ENCODE measurements around the gene MAG. TPM values are rescaled to one million over a fixed set of nuclear protein-coding genes. Genes with fewer than 3 reads are reported as not detected.
"Not testable (repeated sequence)": the region's sequence is repeated elsewhere in the genome, so short reads cannot be mapped to it uniquely, and the experiment has no call there.

Gene MAG
- total and polyA plus RNA-seq, 2 donors, result 0.09 to 0.41 TPM

- not testable (repeated sequence) for H3K27ac ChIP-seq (ENCODE audit: low read depth in 1 of 2, low read length in 1 of 2); DNase-seq (ENCODE audit: low read depth in 6 of 9, low spot score in 9 of 9); H3K9me3 ChIP-seq (ENCODE audit: control insufficient read depth in 2 of 2, insufficient read depth in 1 of 2, low read length in 1 of 2); H3K27me3 ChIP-seq (ENCODE audit: control insufficient read depth in 2 of 2, insufficient read depth in 1 of 2, low read length in 1 of 2); H3K4me1 ChIP-seq (ENCODE audit: control insufficient read depth in 2 of 2, insufficient read depth in 2 of 2, low read length in 2 of 2); H3K36me3 ChIP-seq (ENCODE audit: control insufficient read depth in 2 of 2, insufficient read depth in 2 of 2, low read length in 1 of 2); H3K4me3 ChIP-seq (ENCODE audit: low read length in 2 of 2)
- 87% methylated on average over 11 of the region's 16 CpGs for WGBS
Measured at GRCh38 chr19:35358834-35359233, 66.9 kb downstream of the MAG start.

DNA sequence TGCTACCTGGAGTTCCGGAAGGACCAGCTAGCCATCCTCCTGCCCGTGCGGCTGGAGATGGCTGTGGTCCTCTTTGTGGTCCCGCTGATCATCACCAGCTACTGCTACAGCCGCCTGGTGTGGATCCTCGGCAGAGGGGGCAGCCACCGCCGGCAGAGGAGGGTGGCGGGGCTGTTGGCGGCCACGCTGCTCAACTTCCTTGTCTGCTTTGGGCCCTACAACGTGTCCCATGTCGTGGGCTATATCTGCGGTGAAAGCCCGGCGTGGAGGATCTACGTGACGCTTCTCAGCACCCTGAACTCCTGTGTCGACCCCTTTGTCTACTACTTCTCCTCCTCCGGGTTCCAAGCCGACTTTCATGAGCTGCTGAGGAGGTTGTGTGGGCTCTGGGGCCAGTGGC is 67.4 kb downstream of the MAG start:
- H3K4me1 ChIP-seq (ENCODE audit: control insufficient read depth in 2 of 2, insufficient read depth in 2 of 2, low read length in 2 of 2); H3K36me3 ChIP-seq (ENCODE audit: control insufficient read depth in 2 of 2, insufficient read depth in 2 of 2, low read length in 1 of 2); H3K27ac ChIP-seq (ENCODE audit: low read depth in 1 of 2, low read length in 1 of 2); H3K27me3 ChIP-seq (ENCODE audit: control insufficient read depth in 2 of 2, insufficient read depth in 1 of 2, low read length in 1 of 2); H3K9me3 ChIP-seq (ENCODE audit: control insufficient read depth in 2 of 2, insufficient read depth in 1 of 2, low read length in 1 of 2); DNase-seq (ENCODE audit: low read depth in 6 of 9, low spot score in 9 of 9); H3K4me3 ChIP-seq (ENCODE audit: low read length in 2 of 2): not testable (repeated sequence)
- 94% methylated on average over 21 of the region's 21 CpGs for WGBS

DNA sequence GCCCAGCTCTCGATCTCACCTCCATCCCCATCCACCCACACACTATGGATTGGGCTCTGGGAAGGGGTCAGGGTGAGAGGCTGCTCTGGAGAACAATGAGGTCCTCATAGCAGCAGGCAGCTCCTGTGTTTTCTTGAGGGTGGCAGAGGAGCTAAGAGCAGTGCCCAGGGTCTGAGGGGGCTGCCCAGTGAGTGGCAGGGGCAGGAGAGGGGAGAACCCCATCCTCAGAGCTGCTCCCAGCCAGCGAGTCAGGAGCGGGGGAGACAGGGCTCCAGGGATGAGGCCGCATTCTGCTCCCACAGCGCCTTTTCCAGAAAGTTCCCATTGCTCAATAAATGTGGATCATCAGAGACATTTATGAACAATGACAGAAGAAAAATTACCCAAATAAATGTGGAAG is 68.1 kb downstream of the MAG start:
- H3K27ac ChIP-seq (ENCODE audit: low read depth in 1 of 2, low read length in 1 of 2); DNase-seq (ENCODE audit: low read depth in 6 of 9, low spot score in 9 of 9); H3K4me3 ChIP-seq (ENCODE audit: low read length in 2 of 2); H3K4me1 ChIP-seq (ENCODE audit: control insufficient read depth in 2 of 2, insufficient read depth in 2 of 2, low read length in 2 of 2); H3K9me3 ChIP-seq (ENCODE audit: control insufficient read depth in 2 of 2, insufficient read depth in 1 of 2, low read length in 1 of 2); H3K27me3 ChIP-seq (ENCODE audit: control insufficient read depth in 2 of 2, insufficient read depth in 1 of 2, low read length in 1 of 2); H3K36me3 ChIP-seq (ENCODE audit: control insufficient read depth in 2 of 2, insufficient read depth in 2 of 2, low read length in 1 of 2): not testable (repeated sequence)
- 92% methylated on average over 4 of the region's 5 CpGs for WGBS

DNA sequence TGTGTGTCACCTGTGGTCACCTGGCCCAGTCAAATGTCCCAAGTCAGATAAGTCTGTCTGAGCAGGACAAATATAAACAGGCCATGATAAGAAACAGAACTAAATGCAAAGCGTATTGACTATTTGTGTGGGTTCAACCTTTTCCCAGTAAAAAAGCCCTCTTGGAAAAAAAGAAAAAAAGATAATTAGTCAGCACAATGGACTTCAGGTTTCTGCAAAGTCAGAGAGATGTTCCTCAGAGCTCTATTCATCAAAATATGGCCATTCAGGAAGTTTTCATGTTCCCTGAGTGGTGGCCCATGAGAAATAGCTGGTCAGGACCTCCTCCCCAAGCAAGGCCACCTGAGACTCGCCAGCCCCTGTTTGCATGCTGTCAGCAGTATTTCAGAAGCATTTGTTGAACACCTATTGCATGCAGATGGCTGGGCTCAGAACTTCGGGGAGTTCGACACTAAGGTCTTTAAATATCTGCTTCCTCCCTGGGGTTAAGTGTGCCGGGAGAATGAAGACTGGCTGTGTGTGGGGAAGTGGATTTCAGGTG is 69.0 kb downstream of the MAG start:
- H3K27ac ChIP-seq (ENCODE audit: low read depth in 1 of 2, low read length in 1 of 2), result no peak overlapping the region
- peaks cover 0 to 4% of the 10 kb centered on the region in 2 donors for H3K27me3 ChIP-seq (ENCODE audit: control insufficient read depth in 2 of 2, insufficient read depth in 1 of 2, low read length in 1 of 2)
- H3K4me1 ChIP-seq (ENCODE audit: control insufficient read depth in 2 of 2, insufficient read depth in 2 of 2, low read length in 2 of 2), result no peaks in the 10 kb centered on the region
- no peaks in the 10 kb centered on the region for H3K9me3 ChIP-seq (ENCODE audit: control insufficient read depth in 2 of 2, insufficient read depth in 1 of 2, low read length in 1 of 2)
- no peak for DNase-seq (ENCODE audit: low read depth in 6 of 9, low spot score in 9 of 9)
- no peak overlapping the region for H3K4me3 ChIP-seq (ENCODE audit: low read length in 2 of 2)
- no peaks in the 10 kb centered on the region for H3K36me3 ChIP-seq (ENCODE audit: control insufficient read depth in 2 of 2, insufficient read depth in 2 of 2, low read length in 1 of 2)
- 55% methylated on average over 5 of the region's 5 CpGs for WGBS

GRCh38 chr19:35362261-35363000 is 70.5 kb downstream of the MAG start:
- no peak overlapping the region for H3K4me3 ChIP-seq (ENCODE audit: low read length in 2 of 2)
- WGBS, result 90% methylated on average over 14 of the region's 14 CpGs
- DNase-seq (ENCODE audit: low read depth in 6 of 9, low spot score in 9 of 9), result no peak
- H3K27ac ChIP-seq (ENCODE audit: low read depth in 1 of 2, low read length in 1 of 2), result no peak overlapping the region
- H3K9me3 ChIP-seq (ENCODE audit: control insufficient read depth in 2 of 2, insufficient read depth in 1 of 2, low read length in 1 of 2), result no peaks in the 10 kb centered on the region
- no peaks in the 10 kb centered on the region for H3K4me1 ChIP-seq (ENCODE audit: control insufficient read depth in 2 of 2, insufficient read depth in 2 of 2, low read length in 2 of 2)
- H3K36me3 ChIP-seq (ENCODE audit: control insufficient read depth in 2 of 2, insufficient read depth in 2 of 2, low read length in 1 of 2), result no peaks in the 10 kb centered on the region
- peaks cover 0 to 4% of the 10 kb centered on the region in 2 donors for H3K27me3 ChIP-seq (ENCODE audit: control insufficient read depth in 2 of 2, insufficient read depth in 1 of 2, low read length in 1 of 2)

- Histone ChIP-seq H3K4me1 (ENCODE audit: control insufficient read depth in 2 of 2, insufficient read depth in 2 of 2, low read length in 2 of 2) (no peaks in the 10 kb centered on the region), H3K27ac (ENCODE audit: low read depth in 1 of 2, low read length in 1 of 2) (no peak overlapping the region), H3K27me3 (ENCODE audit: control insufficient read depth in 2 of 2, insufficient read depth in 1 of 2, low read length in 1 of 2) (peaks cover 0 to 4% of the 10 kb centered on the region in 2 donors), H3K4me3 (ENCODE audit: low read length in 2 of 2) (no peak overlapping the region), H3K36me3 (ENCODE audit: control insufficient read depth in 2 of 2, insufficient read depth in 2 of 2, low read length in 1 of 2) (no peaks in the 10 kb centered on the region), H3K9me3 (ENCODE audit: control insufficient read depth in 2 of 2, insufficient read depth in 1 of 2, low read length in 1 of 2) (no peaks in the 10 kb centered on the region)
- 95% methylated on average over 11 of the region's 11 CpGs for WGBS
- no peak for DNase-seq (ENCODE audit: low read depth in 6 of 9, low spot score in 9 of 9)
Measured at GRCh38 chr19:35363001-35363590, 71.1 kb downstream of the MAG start.

Other genes starting within 250 kb of the MAG start
- gene FXYD3, start 176.3 kb upstream of the MAG start, total RNA-seq, result 22.8 TPM
- 175 TPM for gene FXYD3, start 176.3 kb upstream of the MAG start, polyA plus RNA-seq
- 0.52 TPM for gene LGI4, start 157.1 kb upstream of the MAG start, total RNA-seq
- gene LGI4, start 157.1 kb upstream of the MAG start, polyA plus RNA-seq, result 9.8 TPM
- gene FXYD1, start 153.3 kb upstream of the MAG start, total RNA-seq, result 3.2 TPM
- gene FXYD1, start 153.3 kb upstream of the MAG start, polyA plus RNA-seq, result 17.1 TPM
- not detected for gene FXYD7, start 148.9 kb upstream of the MAG start, total RNA-seq
- gene FXYD7, start 148.9 kb upstream of the MAG start, polyA plus RNA-seq, result 1.9 TPM
- gene FXYD5, start 137.4 kb upstream of the MAG start, total RNA-seq, result 42.6 TPM
- 136 TPM for gene FXYD5, start 137.4 kb upstream of the MAG start, polyA plus RNA-seq
- gene FAM187B, start 63.4 kb upstream of the MAG start, total RNA-seq, result not detected
- gene FAM187B, start 63.4 kb upstream of the MAG start, polyA plus RNA-seq, result 0.09 TPM
- gene LSR, start 43.2 kb upstream of the MAG start, total RNA-seq, result 5.7 TPM
- gene LSR, start 43.2 kb upstream of the MAG start, polyA plus RNA-seq, result 20.1 TPM
- 58.8 TPM for gene USF2, start 23.2 kb upstream of the MAG start, total RNA-seq
- 151 TPM for gene USF2, start 23.2 kb upstream of the MAG start, polyA plus RNA-seq
- gene HAMP, start 9.6 kb upstream of the MAG start, total RNA-seq, result 0.24 TPM
- gene HAMP, start 9.6 kb upstream of the MAG start, polyA plus RNA-seq, result 6.8 TPM
- gene CD22, start 37.0 kb downstream of the MAG start, total RNA-seq, result 1.7 TPM
- gene CD22, start 37.0 kb downstream of the MAG start, polyA plus RNA-seq, result 12.3 TPM
- gene FFAR1, start 55.7 kb downstream of the MAG start, total RNA-seq, result 0.05 TPM
- gene FFAR1, start 55.7 kb downstream of the MAG start, polyA plus RNA-seq, result 0.05 TPM
- 0.33 TPM for gene FFAR3, start 66.3 kb downstream of the MAG start, total RNA-seq
- gene FFAR3, start 66.3 kb downstream of the MAG start, polyA plus RNA-seq, result 0.41 TPM
- gene GPR42, start 78.9 kb downstream of the MAG start, total RNA-seq, result 0.05 TPM
- 0.25 TPM for gene GPR42, start 78.9 kb downstream of the MAG start, polyA plus RNA-seq
- 0.47 TPM for gene FFAR2, start 156.1 kb downstream of the MAG start, total RNA-seq
- gene FFAR2, start 156.1 kb downstream of the MAG start, polyA plus RNA-seq, result 1.1 TPM
- gene KRTDAP, start 198.3 kb downstream of the MAG start, total RNA-seq, result 7.9 TPM
- gene KRTDAP, start 198.3 kb downstream of the MAG start, polyA plus RNA-seq, result 523 TPM
- gene DMKN, start 221.5 kb downstream of the MAG start, total RNA-seq, result 23.2 TPM
- 175 TPM for gene DMKN, start 221.5 kb downstream of the MAG start, polyA plus RNA-seq
- gene SBSN, start 236.2 kb downstream of the MAG start, total RNA-seq, result 1.5 TPM
- 56.1 TPM for gene SBSN, start 236.2 kb downstream of the MAG start, polyA plus RNA-seq
- 0.19 TPM for gene GAPDHS, start 241.3 kb downstream of the MAG start, total RNA-seq
- 0.16 TPM for gene GAPDHS, start 241.3 kb downstream of the MAG start, polyA plus RNA-seq

Measured in thymus (tissue), 11 donors.